GM21390 (cell line): ENCODE data around the gene UTS2B.
"Not testable (repeated sequence)": the region's sequence is repeated elsewhere in the genome, so short reads cannot be mapped to it uniquely, and the experiment has no call there.

Experiments
- ATAC-seq: cut with Tn5 transposase; IDR thresholded peaks from one replicate; pipeline ENCODE4 v1.9.1; 2021; ENCODE audit not compliant: unreplicated experiment

UTS2B gene

GRCh38 chr3:191283400-191283799, 46.9 kb downstream of the UTS2B start:
- no peak for ATAC-seq

GRCh38 chr3:191282251-191283185, 47.8 kb downstream of the UTS2B start:
- ATAC-seq: no peak

- no peak for ATAC-seq
These were observed 49.4 kb downstream of the UTS2B start for GRCh38 chr3:191280882-191281281.

DNA sequence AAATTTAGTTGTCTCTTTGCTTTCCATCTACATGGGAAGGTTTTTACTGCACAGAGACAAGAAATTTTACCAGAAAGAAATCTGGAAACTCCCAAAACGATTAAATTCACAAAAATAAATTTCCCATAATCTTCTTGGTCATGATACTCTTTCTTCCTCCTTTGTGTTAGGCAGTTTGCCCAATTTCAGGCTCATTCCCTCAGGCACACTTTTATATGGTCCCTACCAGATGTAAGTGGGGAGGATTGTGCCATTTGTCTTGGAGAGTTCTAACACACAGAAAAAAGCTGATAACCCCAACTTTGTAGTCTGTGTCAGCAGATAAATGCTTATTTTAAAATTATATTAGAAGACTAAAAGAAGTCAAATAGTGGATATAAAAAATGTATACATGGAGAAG, 50.2 kb downstream of the UTS2B start:
- no peak for ATAC-seq

DNA sequence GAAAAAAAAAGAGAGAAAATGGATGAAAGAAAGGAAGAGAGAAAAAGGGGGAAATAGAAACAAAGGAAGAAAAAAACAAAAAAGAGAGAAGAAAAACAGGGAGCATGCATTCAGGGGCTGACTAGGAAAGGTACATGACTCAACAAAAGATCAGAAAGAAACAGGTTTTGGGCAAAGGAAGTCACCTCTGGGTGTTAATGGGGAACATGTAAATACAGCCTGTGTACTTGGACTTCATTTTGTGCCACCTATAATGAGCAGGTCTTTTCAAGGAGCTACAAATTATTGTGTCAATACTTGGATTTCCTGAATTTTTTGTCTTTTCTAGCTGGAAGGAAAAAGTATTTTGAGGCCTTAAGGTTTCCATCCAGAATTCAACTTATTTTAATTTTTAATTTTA, 54.6 kb downstream of the UTS2B start:
- no peak for ATAC-seq

GRCh38 chr3:191275244-191275643, 55.1 kb downstream of the UTS2B start:
- not testable (repeated sequence) for ATAC-seq

- peak; percentile 71 for ATAC-seq
These were observed 60.8 kb downstream of the UTS2B start for GRCh38 chr3:191269289-191270085.

DNA sequence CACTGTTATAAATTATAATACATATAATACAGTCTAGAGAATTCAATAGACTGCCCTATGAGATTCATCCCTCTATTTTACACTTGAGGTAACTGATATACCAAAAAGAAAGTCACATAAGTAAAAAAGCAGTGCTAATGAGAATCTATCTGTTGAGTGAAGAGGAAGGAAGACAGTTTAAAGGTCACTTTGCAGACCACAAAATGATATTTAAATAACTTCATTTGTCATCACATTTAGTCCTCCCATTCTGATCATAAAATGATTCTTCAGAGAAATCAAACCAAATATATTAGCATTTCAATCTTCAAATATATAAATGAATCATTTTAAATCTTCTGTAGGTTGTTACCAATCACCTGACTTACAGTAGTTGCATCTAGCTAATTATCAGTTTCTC, 61.6 kb downstream of the UTS2B start:
- no peak for ATAC-seq

GRCh38 chr3:191263850-191264249, 66.5 kb downstream of the UTS2B start:
- ATAC-seq: no peak

DNA sequence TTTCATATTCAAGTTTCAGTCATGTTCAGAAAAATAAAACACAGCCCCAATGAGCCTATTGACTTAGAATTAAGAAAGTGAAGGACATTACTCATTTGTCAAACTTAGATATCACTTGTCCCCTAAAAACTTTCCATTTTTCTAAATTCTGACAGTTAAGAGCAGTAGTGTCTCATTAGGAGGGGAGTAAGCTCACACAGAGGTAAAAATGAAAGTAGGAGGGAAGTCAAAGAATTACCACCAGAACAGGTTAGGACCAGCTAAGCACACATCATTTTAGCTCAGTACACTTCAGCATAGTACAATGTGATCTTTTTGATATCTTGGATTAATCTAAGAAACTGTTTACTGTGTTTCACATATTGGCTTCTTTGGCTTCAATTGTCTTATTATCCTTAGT, 67.0 kb downstream of the UTS2B start:
- peak; percentile 87 for ATAC-seq

- ATAC-seq: peak; percentile 41
These were observed 67.7 kb downstream of the UTS2B start for GRCh38 chr3:191262650-191263049.

DNA sequence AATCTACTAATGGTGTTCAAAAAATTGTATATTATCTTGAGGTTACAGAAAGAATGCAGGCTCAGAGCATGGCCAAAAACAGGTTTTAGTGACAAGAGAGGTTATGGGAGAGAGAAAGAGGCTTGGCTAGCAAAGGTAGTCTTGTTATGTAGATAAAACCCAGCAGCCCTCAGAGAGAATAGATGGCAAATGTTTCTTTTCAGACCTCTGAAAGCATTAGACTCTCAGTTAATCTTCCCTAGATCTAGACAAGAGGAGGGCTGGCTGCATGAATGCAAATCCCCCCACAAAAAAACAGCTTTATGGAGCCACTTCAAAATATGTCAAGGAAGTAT, 69.1 kb downstream of the UTS2B start:
- no peak for ATAC-seq

DNA sequence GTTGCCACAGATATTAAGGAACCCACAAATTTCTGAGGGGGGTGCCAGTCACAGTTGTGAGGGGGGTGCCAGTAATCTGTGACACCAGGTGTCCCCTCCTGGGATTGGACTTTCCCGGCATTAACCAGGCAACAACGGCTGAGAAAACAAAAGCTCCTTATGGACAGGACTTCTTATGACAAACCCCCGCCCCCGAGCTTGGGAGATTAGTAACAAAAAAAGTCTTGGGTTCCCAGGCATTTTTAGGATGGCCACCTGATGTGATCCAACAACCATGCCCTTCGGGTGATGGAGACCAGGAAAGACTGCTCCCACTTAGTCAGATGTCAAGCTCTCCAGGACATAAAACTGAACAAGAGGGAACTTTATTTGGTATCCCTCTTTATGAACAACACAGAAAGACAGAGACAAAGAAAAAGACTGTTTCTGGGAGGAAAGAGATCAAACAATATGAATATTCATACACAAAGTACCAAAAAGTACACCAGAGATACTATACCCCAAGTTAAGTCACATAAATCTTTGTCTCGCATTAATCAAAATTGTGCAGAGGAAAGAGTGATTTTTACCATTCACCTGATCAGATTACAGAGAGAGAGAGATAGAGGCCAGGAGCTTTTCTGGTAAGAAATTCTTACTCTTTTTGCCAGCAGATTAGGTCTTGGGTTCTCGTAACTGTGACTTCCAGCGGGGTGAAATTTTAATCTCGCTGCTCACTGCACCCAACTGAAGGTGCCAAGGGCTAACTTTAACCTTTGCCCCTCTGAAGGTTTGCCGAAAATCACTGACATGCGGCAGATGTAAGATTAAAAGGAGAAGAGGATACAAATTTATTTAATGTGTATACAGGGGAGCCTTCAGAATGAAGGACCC, 69.7 kb downstream of the UTS2B start:
- ATAC-seq: no peak

DNA sequence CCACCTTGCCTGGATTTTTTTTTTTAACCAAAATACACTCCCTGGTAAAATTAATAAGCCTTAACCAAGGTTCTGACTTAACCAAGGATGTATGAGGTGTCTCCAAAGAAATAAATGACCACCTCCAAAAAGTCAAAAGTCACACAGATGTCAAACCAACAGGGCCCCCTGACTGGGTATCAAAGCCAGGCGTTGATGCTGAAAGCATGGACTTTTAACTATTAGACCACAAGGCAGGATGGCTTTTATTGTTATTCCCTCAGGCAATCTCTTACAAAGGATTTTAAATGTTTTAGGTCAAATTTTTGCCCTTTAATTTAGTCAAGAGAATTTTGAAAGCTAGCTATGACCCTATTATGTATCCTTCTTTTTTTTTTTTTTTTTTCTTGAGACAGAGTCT, 70.8 kb downstream of the UTS2B start:
- ATAC-seq: no peak

DNA sequence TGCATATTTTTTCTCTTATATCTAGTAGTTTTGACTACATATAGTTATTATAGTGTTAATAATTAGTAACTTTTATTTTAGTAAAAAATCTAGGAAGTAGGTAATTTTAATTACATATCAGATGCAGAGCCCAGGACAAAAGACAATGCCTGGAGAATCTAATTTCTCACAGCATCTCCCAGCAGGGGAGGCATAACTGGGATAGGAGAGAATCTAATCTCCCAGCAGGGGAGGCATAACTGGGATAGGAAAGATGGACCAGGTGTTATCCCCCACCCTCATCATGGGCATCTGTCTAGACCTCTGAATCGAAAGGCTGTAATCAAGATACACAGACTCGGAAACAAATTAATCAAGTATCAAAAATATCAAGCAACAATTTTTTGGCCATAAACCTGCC, 73.0 kb downstream of the UTS2B start:
- no peak for ATAC-seq

DNA sequence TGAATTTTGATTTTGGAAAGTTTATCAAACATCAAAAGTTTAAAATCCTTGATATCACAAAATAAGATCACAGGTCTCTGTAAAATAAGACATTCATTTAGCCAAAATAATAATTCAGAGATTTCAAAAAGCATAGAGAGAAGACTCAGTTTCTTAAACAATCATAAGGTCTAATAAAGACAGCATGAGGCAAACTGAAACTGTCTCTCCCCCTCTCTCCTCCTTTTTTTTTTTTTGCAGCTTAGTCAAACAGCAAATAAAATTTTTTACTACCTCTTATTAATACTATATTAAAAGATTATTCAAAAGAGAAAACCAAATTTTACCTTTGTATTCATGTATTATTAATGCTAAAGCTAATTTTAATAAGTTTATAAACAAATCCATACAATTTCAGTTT, 73.9 kb downstream of the UTS2B start:
- ATAC-seq: no peak

DNA sequence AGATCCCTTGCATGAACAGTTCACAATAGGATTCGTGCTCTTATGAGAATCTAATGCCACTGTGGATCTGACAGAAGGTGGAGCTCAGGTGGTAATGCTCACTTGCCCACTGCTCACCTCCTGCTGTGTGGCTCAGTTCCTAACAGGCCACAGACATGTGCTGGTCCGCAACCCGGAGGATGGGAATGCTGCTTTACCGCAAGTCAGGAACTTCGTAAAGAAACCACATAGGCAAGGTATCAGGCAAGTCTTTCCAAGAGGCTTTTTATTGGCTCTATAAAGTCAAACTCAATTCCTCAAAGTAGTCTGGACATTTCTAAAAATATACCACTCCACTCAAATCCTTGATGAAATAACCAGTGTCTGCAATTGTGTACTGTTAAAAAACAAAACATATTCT, 75.2 kb downstream of the UTS2B start:
- ATAC-seq: no peak

GRCh38 chr3:191254098-191254873, 76.0 kb downstream of the UTS2B start:
- ATAC-seq: no peak

- peak; percentile 49 for ATAC-seq
These were observed 77.1 kb downstream of the UTS2B start for GRCh38 chr3:191253089-191253799.

DNA sequence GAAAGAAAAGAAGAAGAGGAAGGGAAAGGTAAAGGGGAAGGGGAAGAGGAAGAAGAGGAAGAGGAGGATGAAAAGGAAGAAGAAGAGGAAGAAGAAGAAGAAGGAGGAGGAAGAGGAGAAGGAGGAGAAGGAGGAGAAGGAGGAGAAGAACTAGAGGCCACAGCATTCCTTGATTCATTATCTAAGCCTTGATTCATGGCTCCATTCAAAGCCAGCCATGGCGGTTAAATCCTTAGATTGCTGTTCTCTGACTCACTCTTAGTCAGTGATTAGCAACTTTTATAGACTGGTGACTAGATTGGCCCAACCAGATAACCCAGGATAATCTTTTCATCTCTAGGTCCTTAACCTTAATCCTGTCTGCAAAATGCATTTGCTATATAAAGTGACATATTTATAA, 83.7 kb downstream of the UTS2B start:
- no peak for ATAC-seq
